HEK293 (cell line): ENCODE measurements around the gene FAN1.

Experiments used
- CTCF ChIA-PET: fragments of 350-600 bp; formaldehyde crosslinking; extraction: SDS; loops from one replicate; lab custom pipeline; 2021; ENCODE audit warnings: antibody characterized with exemption; lab: Yijun Ruan, JAX
- POLR2A ChIA-PET: fragments of 300-600 bp; formaldehyde crosslinking; extraction: SDS; loops from one replicate; lab custom pipeline; 2020; ENCODE audit warnings: antibody characterized with exemption, inconsistent platforms; lab: Yijun Ruan, JAX
- H3K27ac ChIP-seq: fragments of 200-500 bp; sonication (Bioruptor generic); 2 replicates; pipeline ENCODE4 v1.5.1; 2014; ENCODE audit warnings: low read depth, low read length, control low read depth, inconsistent platforms; ENCODE audit errors: extremely low read depth
- H3K36me3 ChIP-seq, 2 experiments: fragments of 200-500 bp in 1 of 2; sonication (Bioruptor generic) in 1 of 2; 1 replicate in 1 of 2; 2 replicates in 1 of 2; pipeline ENCODE4 v1.5.1; 2014 to 2017; ENCODE audit warnings: inconsistent platforms in 2 of 2, low read length in 2 of 2; ENCODE audit not compliant: control insufficient read depth in 2 of 2, insufficient read depth in 1 of 2
- H3K4me1 ChIP-seq: fragments of 200-500 bp; sonication (Bioruptor generic); 2 replicates; pipeline ENCODE4 v1.5.1; 2014; ENCODE audit warnings: mild to moderate bottlenecking, low read length, inconsistent platforms; ENCODE audit not compliant: control insufficient read depth, insufficient read depth
- H3K4me3 ChIP-seq: 2 replicates; pipeline ENCODE4 v1.5.1; 2011; ENCODE audit warnings: low read depth, mild to moderate bottlenecking, control low read depth, low read length, moderate library complexity
- H3K9me3 ChIP-seq: fragments of 200-500 bp; sonication (Bioruptor generic); 2 replicates; pipeline ENCODE4 v1.5.1; 2014; ENCODE audit warnings: low read depth, low read length, inconsistent platforms; ENCODE audit not compliant: control insufficient read depth, insufficient read depth
- KLF10 ChIP-seq: fragments of 450-650 bp; IDR thresholded peaks from 2 replicates; pipeline ENCODE4 v1.5.1; 2018; ENCODE audit warnings: missing biosample characterization, mild to moderate bottlenecking, missing genetic modification characterization
- MYNN ChIP-seq: fragments of 450-650 bp; formaldehyde crosslinking; IDR thresholded peaks from 2 replicates; pipeline ENCODE4 v1.5.1; 2016; ENCODE audit warnings: missing biosample characterization, missing genetic modification characterization, borderline replicate concordance
- OVOL3 ChIP-seq: fragments of 450-650 bp; formaldehyde crosslinking; IDR thresholded peaks from 2 replicates; pipeline ENCODE4 v1.5.1; 2016; ENCODE audit warnings: missing biosample characterization, missing genetic modification characterization
- ZBTB20 ChIP-seq: fragments of 450-650 bp; formaldehyde crosslinking; IDR thresholded peaks from 2 replicates; pipeline ENCODE4 v1.5.1; 2016; ENCODE audit warnings: missing biosample characterization, missing genetic modification characterization
- ZBTB7A ChIP-seq: fragments of 450-650 bp; formaldehyde crosslinking; IDR thresholded peaks from 2 replicates; pipeline ENCODE4 v1.5.1; 2016; ENCODE audit warnings: low read depth, missing biosample characterization, missing genetic modification characterization
- ZNF121 ChIP-seq: fragments of 450-650 bp; formaldehyde crosslinking; IDR thresholded peaks from 2 replicates; pipeline ENCODE4 v1.5.1; 2016; ENCODE audit warnings: missing biosample characterization, missing genetic modification characterization
- ZNF214 ChIP-seq: fragments of 450-650 bp; formaldehyde crosslinking; IDR thresholded peaks from 2 replicates; pipeline ENCODE4 v1.5.1; 2017; ENCODE audit warnings: missing biosample characterization, mild to moderate bottlenecking, missing genetic modification characterization, borderline replicate concordance
- ZNF311 ChIP-seq: fragments of 450-650 bp; formaldehyde crosslinking; IDR thresholded peaks from 2 replicates; pipeline ENCODE4 v1.5.1; 2017; ENCODE audit warnings: missing biosample characterization, missing genetic modification characterization, borderline replicate concordance
- ZNF416 ChIP-seq: fragments of 450-650 bp; formaldehyde crosslinking; IDR thresholded peaks from 2 replicates; pipeline ENCODE4 v1.5.1; 2016; ENCODE audit warnings: missing biosample characterization, missing genetic modification characterization
- ZNF529 ChIP-seq: fragments of 450-650 bp; formaldehyde crosslinking; IDR thresholded peaks from 2 replicates; pipeline ENCODE4 v1.5.1; 2017; ENCODE audit warnings: missing genetic modification characterization, missing biosample characterization; ENCODE audit not compliant: insufficient replicate concordance
- ZNF530 ChIP-seq: fragments of 450-650 bp; formaldehyde crosslinking; IDR thresholded peaks from 2 replicates; pipeline ENCODE4 v1.5.1; 2016; ENCODE audit warnings: low read depth, missing biosample characterization, missing genetic modification characterization
- ZNF555 ChIP-seq: fragments of 450-650 bp; formaldehyde crosslinking; conservative IDR thresholded peaks from 2 replicates; pipeline ENCODE4 v1.5.1; 2017; ENCODE audit warnings: missing biosample characterization, mild to moderate bottlenecking, missing genetic modification characterization, inconsistent platforms
- ZNF623 ChIP-seq: fragments of 450-650 bp; formaldehyde crosslinking; IDR thresholded peaks from 2 replicates; pipeline ENCODE4 v1.5.1; 2016; ENCODE audit warnings: missing biosample characterization, missing genetic modification characterization
- ZNF768 ChIP-seq: fragments of 450-650 bp; formaldehyde crosslinking; IDR thresholded peaks from 2 replicates; pipeline ENCODE4 v1.5.1; 2018; ENCODE audit warnings: missing biosample characterization, mild to moderate bottlenecking, missing genetic modification characterization
- TF ChIP-seq, protein P1 (sequence below): fragments of 450-650 bp; formaldehyde crosslinking; IDR thresholded peaks from 2 replicates; pipeline ENCODE4 v1.5.1; 2016; ENCODE audit warnings: missing biosample characterization, missing genetic modification characterization
- TF ChIP-seq, protein P2 (sequence below): fragments of 450-650 bp; formaldehyde crosslinking; IDR thresholded peaks from 2 replicates; pipeline ENCODE4 v1.5.1; 2016; ENCODE audit warnings: missing biosample characterization, missing genetic modification characterization
- TF ChIP-seq, protein P3 (sequence below): fragments of 450-650 bp; formaldehyde crosslinking; IDR thresholded peaks from 2 replicates; pipeline ENCODE4 v1.5.1; 2016; ENCODE audit warnings: missing biosample characterization, missing genetic modification characterization, borderline replicate concordance
- TF ChIP-seq, protein P4 (sequence below): fragments of 450-650 bp; formaldehyde crosslinking; IDR thresholded peaks from 2 replicates; pipeline ENCODE4 v1.5.1; 2016; ENCODE audit warnings: missing biosample characterization, missing genetic modification characterization
- TF ChIP-seq, protein P5 (sequence below): fragments of 450-650 bp; formaldehyde crosslinking; conservative IDR thresholded peaks from 2 replicates; pipeline ENCODE4 v1.5.1; 2016; ENCODE audit warnings: low read depth, missing biosample characterization, missing genetic modification characterization

FAN1 gene

DNA sequence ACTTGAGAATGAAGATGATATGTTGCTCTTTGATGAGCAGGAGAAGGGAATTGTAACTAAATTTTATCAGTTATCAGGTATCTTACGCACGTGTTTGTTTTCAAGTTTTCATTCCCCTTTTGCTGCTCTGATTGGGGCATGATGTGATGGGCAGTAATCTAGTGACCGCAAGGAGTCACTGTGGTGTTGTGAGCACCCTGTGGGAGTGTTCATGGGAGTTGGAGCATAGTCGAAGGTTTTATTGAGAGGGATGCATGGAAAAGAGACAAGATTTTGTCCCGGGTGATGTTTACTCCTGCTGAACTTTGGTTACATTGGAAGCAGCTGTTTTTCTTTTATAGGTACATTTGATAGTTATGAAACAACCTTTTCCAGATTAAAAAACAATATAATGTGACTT, 2.1 kb downstream of the FAN1 start:
- H3K4me1 ChIP-seq: no peaks in the 10 kb centered on the region
- no peak overlapping the region for H3K27ac ChIP-seq
- no peak for TF ChIP-seq ZNF530
- TF ChIP-seq KLF10 (tag by site-specific recombination): no peak
- TF ChIP-seq, protein P1, sequence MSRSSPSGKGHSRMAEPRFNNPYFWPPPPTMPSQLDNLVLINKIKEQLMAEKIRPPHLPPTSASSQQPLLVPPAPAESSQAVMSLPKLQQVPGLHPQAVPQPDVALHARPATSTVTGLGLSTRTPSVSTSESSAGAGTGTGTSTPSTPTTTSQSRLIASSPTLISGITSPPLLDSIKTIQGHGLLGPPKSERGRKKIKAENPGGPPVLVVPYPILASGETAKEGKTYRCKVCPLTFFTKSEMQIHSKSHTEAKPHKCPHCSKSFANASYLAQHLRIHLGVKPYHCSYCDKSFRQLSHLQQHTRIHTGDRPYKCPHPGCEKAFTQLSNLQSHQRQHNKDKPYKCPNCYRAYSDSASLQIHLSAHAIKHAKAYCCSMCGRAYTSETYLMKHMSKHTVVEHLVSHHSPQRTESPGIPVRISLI: no peak
- no peak for TF ChIP-seq ZBTB20
- no peak for TF ChIP-seq ZNF555
- TF ChIP-seq ZNF121 (tag by site-specific recombination): no peak
- no peak for TF ChIP-seq ZNF416 (tag by site-specific recombination)
- no peak for TF ChIP-seq ZNF623 (tag by site-specific recombination)
- TF ChIP-seq, all 188 proteins: peak for 0
- Histone ChIP-seq H3K4me3 (no peak overlapping the region), H3K36me3 (peaks cover 0 to 36% of the 10 kb centered on the region in 2 experiments), H3K9me3 (no peaks in the 10 kb centered on the region)
- CTCF ChIA-PET: no interaction called here
- POLR2A ChIA-PET: no interaction called here

DNA sequence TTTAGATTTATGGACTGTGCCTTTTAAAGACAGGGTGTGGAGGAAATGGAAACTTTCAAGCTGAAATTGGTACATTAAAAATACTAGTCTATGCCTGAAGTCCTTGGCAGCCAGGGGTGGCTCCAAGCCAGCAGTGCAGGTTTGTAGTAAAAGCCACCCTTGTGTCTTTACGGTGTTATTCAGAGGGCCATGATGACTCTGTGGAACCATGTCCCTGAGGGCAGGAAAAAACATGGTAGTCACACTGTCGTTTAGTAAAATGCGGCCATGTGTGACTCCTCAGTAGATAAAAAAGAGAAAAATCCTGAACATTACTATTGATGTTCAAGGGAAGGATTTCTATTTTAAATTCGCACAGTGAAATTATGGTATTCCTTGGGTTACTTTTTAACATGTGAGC, 2.7 kb downstream of the FAN1 start:
- H3K9me3 ChIP-seq: no peaks in the 10 kb centered on the region
- CTCF ChIA-PET: no interaction called here
- H3K36me3 ChIP-seq: peaks cover 0 to 39% of the 10 kb centered on the region in 2 experiments
- H3K27ac ChIP-seq: no peak overlapping the region
- no peak overlapping the region for H3K4me3 ChIP-seq
- POLR2A ChIA-PET: no interaction called here
- TF ChIP-seq, protein P2, sequence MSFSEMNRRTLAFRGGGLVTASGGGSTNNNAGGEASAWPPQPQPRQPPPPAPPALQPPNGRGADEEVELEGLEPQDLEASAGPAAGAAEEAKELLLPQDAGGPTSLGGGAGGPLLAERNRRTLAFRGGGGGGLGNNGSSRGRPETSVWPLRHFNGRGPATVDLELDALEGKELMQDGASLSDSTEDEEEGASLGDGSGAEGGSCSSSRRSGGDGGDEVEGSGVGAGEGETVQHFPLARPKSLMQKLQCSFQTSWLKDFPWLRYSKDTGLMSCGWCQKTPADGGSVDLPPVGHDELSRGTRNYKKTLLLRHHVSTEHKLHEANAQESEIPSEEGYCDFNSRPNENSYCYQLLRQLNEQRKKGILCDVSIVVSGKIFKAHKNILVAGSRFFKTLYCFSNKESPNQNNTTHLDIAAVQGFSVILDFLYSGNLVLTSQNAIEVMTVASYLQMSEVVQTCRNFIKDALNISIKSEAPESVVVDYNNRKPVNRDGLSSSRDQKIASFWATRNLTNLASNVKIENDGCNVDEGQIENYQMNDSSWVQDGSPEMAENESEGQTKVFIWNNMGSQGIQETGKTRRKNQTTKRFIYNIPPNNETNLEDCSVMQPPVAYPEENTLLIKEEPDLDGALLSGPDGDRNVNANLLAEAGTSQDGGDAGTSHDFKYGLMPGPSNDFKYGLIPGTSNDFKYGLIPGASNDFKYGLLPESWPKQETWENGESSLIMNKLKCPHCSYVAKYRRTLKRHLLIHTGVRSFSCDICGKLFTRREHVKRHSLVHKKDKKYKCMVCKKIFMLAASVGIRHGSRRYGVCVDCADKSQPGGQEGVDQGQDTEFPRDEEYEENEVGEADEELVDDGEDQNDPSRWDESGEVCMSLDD (tag by site-specific recombination): no peak
- TF ChIP-seq ZNF311 (tag by site-specific recombination) (no peak), ZNF214 (tag by site-specific recombination) (no peak), ZNF623 (tag by site-specific recombination) (no peak), OVOL3 (tag by site-specific recombination) (no peak), ZNF768 (tag by site-specific recombination) (no peak), ZBTB7A (no peak), ZNF529 (tag by site-specific recombination) (no peak), ZNF121 (tag by site-specific recombination) (no peak), MYNN (tag by site-specific recombination) (no peak)
- TF ChIP-seq, protein P3, sequence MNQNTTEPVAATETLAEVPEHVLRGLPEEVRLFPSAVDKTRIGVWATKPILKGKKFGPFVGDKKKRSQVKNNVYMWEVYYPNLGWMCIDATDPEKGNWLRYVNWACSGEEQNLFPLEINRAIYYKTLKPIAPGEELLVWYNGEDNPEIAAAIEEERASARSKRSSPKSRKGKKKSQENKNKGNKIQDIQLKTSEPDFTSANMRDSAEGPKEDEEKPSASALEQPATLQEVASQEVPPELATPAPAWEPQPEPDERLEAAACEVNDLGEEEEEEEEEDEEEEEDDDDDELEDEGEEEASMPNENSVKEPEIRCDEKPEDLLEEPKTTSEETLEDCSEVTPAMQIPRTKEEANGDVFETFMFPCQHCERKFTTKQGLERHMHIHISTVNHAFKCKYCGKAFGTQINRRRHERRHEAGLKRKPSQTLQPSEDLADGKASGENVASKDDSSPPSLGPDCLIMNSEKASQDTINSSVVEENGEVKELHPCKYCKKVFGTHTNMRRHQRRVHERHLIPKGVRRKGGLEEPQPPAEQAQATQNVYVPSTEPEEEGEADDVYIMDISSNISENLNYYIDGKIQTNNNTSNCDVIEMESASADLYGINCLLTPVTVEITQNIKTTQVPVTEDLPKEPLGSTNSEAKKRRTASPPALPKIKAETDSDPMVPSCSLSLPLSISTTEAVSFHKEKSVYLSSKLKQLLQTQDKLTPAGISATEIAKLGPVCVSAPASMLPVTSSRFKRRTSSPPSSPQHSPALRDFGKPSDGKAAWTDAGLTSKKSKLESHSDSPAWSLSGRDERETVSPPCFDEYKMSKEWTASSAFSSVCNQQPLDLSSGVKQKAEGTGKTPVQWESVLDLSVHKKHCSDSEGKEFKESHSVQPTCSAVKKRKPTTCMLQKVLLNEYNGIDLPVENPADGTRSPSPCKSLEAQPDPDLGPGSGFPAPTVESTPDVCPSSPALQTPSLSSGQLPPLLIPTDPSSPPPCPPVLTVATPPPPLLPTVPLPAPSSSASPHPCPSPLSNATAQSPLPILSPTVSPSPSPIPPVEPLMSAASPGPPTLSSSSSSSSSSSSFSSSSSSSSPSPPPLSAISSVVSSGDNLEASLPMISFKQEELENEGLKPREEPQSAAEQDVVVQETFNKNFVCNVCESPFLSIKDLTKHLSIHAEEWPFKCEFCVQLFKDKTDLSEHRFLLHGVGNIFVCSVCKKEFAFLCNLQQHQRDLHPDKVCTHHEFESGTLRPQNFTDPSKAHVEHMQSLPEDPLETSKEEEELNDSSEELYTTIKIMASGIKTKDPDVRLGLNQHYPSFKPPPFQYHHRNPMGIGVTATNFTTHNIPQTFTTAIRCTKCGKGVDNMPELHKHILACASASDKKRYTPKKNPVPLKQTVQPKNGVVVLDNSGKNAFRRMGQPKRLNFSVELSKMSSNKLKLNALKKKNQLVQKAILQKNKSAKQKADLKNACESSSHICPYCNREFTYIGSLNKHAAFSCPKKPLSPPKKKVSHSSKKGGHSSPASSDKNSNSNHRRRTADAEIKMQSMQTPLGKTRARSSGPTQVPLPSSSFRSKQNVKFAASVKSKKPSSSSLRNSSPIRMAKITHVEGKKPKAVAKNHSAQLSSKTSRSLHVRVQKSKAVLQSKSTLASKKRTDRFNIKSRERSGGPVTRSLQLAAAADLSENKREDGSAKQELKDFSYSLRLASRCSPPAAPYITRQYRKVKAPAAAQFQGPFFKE: no peak
- TF ChIP-seq, protein P4, sequence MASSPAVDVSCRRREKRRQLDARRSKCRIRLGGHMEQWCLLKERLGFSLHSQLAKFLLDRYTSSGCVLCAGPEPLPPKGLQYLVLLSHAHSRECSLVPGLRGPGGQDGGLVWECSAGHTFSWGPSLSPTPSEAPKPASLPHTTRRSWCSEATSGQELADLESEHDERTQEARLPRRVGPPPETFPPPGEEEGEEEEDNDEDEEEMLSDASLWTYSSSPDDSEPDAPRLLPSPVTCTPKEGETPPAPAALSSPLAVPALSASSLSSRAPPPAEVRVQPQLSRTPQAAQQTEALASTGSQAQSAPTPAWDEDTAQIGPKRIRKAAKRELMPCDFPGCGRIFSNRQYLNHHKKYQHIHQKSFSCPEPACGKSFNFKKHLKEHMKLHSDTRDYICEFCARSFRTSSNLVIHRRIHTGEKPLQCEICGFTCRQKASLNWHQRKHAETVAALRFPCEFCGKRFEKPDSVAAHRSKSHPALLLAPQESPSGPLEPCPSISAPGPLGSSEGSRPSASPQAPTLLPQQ (tag by site-specific recombination): no peak
- TF ChIP-seq, protein P5, sequence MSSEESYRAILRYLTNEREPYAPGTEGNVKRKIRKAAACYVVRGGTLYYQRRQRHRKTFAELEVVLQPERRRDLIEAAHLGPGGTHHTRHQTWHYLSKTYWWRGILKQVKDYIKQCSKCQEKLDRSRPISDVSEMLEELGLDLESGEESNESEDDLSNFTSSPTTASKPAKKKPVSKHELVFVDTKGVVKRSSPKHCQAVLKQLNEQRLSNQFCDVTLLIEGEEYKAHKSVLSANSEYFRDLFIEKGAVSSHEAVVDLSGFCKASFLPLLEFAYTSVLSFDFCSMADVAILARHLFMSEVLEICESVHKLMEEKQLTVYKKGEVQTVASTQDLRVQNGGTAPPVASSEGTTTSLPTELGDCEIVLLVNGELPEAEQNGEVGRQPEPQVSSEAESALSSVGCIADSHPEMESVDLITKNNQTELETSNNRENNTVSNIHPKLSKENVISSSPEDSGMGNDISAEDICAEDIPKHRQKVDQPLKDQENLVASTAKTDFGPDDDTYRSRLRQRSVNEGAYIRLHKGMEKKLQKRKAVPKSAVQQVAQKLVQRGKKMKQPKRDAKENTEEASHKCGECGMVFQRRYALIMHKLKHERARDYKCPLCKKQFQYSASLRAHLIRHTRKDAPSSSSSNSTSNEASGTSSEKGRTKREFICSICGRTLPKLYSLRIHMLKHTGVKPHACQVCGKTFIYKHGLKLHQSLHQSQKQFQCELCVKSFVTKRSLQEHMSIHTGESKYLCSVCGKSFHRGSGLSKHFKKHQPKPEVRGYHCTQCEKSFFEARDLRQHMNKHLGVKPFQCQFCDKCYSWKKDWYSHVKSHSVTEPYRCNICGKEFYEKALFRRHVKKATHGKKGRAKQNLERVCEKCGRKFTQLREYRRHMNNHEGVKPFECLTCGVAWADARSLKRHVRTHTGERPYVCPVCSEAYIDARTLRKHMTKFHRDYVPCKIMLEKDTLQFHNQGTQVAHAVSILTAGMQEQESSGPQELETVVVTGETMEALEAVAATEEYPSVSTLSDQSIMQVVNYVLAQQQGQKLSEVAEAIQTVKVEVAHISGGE: no peak
- no peaks in the 10 kb centered on the region for H3K4me1 ChIP-seq
